ENCODE results near the gene VLDLR.

DNA sequence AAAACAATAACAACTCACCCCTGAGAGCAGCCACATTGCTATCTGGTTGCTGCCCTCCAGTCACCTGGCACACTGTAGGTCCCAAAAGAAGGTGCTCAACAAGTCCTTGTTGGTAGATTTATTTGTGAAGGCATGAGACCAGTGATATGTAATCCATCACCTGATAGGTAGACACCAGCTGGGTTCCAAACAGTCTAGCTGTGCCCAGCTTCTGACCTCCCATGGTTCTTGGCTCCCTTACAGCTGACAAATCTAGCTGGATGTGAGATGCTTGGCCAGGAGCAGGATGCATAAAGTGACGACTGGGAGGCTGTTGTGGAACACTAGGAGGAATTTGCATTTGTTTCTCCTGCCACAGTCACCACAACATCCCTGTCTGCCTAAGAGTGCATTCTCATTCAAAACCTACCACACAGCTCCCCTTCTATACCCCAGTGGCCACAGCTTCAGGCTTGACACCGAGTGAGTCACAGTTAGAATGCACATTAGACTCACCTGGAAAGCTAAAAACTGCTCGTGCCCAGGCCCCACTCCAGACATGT lies 7.8 kb upstream of the VLDLR start:
- TF ChIP-seq, protein P1, sequence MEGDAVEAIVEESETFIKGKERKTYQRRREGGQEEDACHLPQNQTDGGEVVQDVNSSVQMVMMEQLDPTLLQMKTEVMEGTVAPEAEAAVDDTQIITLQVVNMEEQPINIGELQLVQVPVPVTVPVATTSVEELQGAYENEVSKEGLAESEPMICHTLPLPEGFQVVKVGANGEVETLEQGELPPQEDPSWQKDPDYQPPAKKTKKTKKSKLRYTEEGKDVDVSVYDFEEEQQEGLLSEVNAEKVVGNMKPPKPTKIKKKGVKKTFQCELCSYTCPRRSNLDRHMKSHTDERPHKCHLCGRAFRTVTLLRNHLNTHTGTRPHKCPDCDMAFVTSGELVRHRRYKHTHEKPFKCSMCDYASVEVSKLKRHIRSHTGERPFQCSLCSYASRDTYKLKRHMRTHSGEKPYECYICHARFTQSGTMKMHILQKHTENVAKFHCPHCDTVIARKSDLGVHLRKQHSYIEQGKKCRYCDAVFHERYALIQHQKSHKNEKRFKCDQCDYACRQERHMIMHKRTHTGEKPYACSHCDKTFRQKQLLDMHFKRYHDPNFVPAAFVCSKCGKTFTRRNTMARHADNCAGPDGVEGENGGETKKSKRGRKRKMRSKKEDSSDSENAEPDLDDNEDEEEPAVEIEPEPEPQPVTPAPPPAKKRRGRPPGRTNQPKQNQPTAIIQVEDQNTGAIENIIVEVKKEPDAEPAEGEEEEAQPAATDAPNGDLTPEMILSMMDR (IDR thresholded peaks at IDR 0.05): no peak
- no peak for TF ChIP-seq POLR2A (IDR thresholded peaks at IDR 0.05)

Data from Peyer's patch (tissue), 4 donors.